HL-60 (cell line): ENCODE results near the gene PITPNB.

Experiments
- DNase-seq, 2 experiments: peaks; one replicate each; pipeline ENCODE4 v3.0.0-alpha.2; 2010 to 2020; ENCODE audit warnings: low read depth in 1 of 2, low spot score in 1 of 2
- H3K27ac ChIP-seq: fragments of 250-450 bp; sonication (Bioruptor Pico); replicated peaks from 2 replicates; pipeline ENCODE4 v1.5.1; 2020; ENCODE audit warnings: mild to moderate bottlenecking, moderate library complexity
- H3K27me3 ChIP-seq: fragments of 250-450 bp; sonication (Bioruptor Pico); 2 replicates; pipeline ENCODE4 v1.5.1; 2021; ENCODE audit warnings: mild to moderate bottlenecking, moderate library complexity; ENCODE audit not compliant: insufficient read depth, poor library complexity, severe bottlenecking
- H3K4me3 ChIP-seq: replicated peaks from 2 replicates; pipeline ENCODE4 v1.5.1; 2011; ENCODE audit warnings: mild to moderate bottlenecking, control low read depth, low read length; ENCODE audit not compliant: insufficient read depth
- CTCF ChIP-seq: IDR thresholded peaks from one replicate; pipeline ENCODE4 v1.5.1; 2011; ENCODE audit warnings: low read length, control low read depth, inconsistent platforms; ENCODE audit not compliant: insufficient read depth
- GABPA ChIP-seq: IDR thresholded peaks from 2 replicates; pipeline ENCODE4 v1.6.1; 2012; ENCODE audit warnings: low read depth
- POLR2AphosphoS5 ChIP-seq: IDR thresholded peaks from 2 replicates; pipeline ENCODE4 v1.6.1; 2012; ENCODE audit warnings: low read depth
- REST ChIP-seq: IDR thresholded peaks from 2 replicates; pipeline ENCODE4 v1.6.1; 2012; ENCODE audit warnings: low read depth; ENCODE audit not compliant: insufficient replicate concordance
- SPI1 ChIP-seq: IDR thresholded peaks from 2 replicates; pipeline ENCODE4 v1.6.1; 2012; ENCODE audit warnings: low read depth, mild to moderate bottlenecking, borderline replicate concordance
- long read RNA-seq: library from polyadenylated mRNA; unstranded; transcript quantifications from one replicate; pipeline ENCODE4 v2.0.0, GENCODE V29; 2020

PITPNB gene
- long read RNA-seq, transcript PITPNB-208 (3 exons, 766 nt): major isoform, 6 of 527 reads
- long read RNA-seq, partial matches to known transcripts: 16 of 527 reads
- long read RNA-seq, other reads (novel, unspliced or antisense): 504 of 527 reads

- Histone ChIP-seq H3K27me3 (no peaks in the 10 kb centered on the region), H3K27ac (peak within 1 kb of the TSS; percentile 87), H3K4me3 (peak within 1 kb of the TSS; percentile 98)
- TF ChIP-seq POLR2AphosphoS5 (peak; percentile 65; the same call in 1 of the 2 replicates), GABPA (no peak)
- peak; percentile 88 to 96 for DNase-seq
These were observed at the start of gene PITPNB for GRCh38 chr22:27919222-27919941. Gene PITPNB, minus strand, starts transcription at chr22:27919256. Its CDS starts 65 bp downstream, at chr22:27919191.

GRCh38 chr22:27966168-27967064 is 47.4 kb upstream of the PITPNB start:
- H3K27ac ChIP-seq: no peak overlapping the region
- TF ChIP-seq CTCF (no peak), SPI1 (no peak), POLR2AphosphoS5 (no peak), REST (no peak), GABPA (no peak)
- DNase-seq: no peak
- no peak overlapping the region for H3K4me3 ChIP-seq
- H3K27me3 ChIP-seq: no peaks in the 10 kb centered on the region

GRCh38 chr22:27962268-27963044 is 43.4 kb upstream of the PITPNB start:
- no peak overlapping the region for H3K4me3 ChIP-seq
- no peaks in the 10 kb centered on the region for H3K27me3 ChIP-seq
- TF ChIP-seq REST (no peak), SPI1 (no peak), CTCF (no peak)
- no peak overlapping the region for H3K27ac ChIP-seq
- no peak for DNase-seq
